OCI-LY3 (cell line): ENCODE measurements around the gene CLK4.

Experiments used
- CTCF ChIP-seq: fragments of 200-600, 300-600 bp; sonication (generic); IDR thresholded peaks from 2 replicates; pipeline ENCODE4 v1.5.1; 2014; ENCODE audit warnings: antibody characterized with exemption, low read length, low read depth
- EZH2phosphoT487 ChIP-seq: fragments of 200-600 bp; shearing (Covaris generic); IDR thresholded peaks from 2 replicates; pipeline ENCODE4 v1.6.1; 2018; ENCODE audit warnings: antibody characterized with exemption, mixed run types, low read depth

- TF ChIP-seq CTCF (no peak), EZH2phosphoT487 (no peak)
Measured at GRCh38 chr5:178644826-178645545, 18.1 kb upstream of the CLK4 start.
